T-helper 2 cell treated with Interferon-gamma antibody and Interleukin-4, amounts not matched to agents 5 μg/mL and 100 μg/mL, for 36 hours (primary cell): Measurements from ENCODE around the gene LINGO3.
"Not testable (repeated sequence)": the region's sequence is repeated elsewhere in the genome, so short reads cannot be mapped to it uniquely, and the experiment has no call there.

Experiments
- DNase-seq: peaks from one replicate; pipeline ENCODE4 v3.0.0; 2021; ENCODE audit warnings: low spot score
- H3K27ac Mint-ChIP-seq: one replicate; pipeline ENCODE4 v1.8.0; 2021; ENCODE audit warnings: mild to moderate bottlenecking, mixed read lengths
- H3K27me3 Mint-ChIP-seq: one replicate; pipeline ENCODE4 v1.8.0; 2021; ENCODE audit warnings: low read depth, mixed read lengths
- H3K36me3 Mint-ChIP-seq: one replicate; pipeline ENCODE4 v1.8.0; 2021; ENCODE audit warnings: low read depth, mixed read lengths
- H3K4me1 Mint-ChIP-seq: one replicate; pipeline ENCODE4 v1.8.0; 2021; ENCODE audit warnings: low read depth, mixed read lengths
- H3K4me3 Mint-ChIP-seq: one replicate; pipeline ENCODE4 v1.8.0; 2022; ENCODE audit warnings: mild to moderate bottlenecking, moderate library complexity, mixed read lengths
- H3K9me3 Mint-ChIP-seq: one replicate; pipeline ENCODE4 v1.8.0; 2021; ENCODE audit warnings: mixed read lengths

The LINGO3 gene

DNA sequence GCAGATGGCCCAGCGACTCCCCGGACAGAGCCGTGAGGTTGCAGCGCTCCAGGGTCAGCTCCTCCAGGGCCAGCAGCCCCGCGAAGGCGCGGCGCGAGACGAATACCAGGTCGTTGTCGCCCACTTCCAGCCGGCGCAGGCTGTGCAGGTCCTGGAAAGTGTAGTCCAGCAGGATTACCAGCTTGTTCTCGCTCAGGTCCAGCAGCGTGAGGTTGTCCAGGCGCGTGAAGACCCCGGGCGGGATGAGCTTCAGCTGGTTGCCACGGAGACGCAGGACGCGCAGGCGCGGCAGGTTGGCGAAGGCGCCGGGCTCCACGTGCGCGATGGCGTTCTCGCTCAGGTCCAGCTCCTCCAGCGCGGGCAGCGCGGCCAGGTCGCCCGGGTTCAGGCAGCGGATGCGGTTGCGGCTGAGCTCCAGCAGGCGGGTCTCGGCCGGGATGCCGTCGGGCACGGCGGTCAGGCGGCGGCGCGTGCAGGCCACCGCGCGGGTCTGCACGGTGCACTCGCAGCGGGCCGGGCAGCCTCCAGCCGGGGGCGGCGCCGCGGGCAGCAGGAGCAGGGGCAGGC, 16.7 kb downstream of the LINGO3 start:
- H3K27ac Mint-ChIP-seq = no peak overlapping the region

DNA sequence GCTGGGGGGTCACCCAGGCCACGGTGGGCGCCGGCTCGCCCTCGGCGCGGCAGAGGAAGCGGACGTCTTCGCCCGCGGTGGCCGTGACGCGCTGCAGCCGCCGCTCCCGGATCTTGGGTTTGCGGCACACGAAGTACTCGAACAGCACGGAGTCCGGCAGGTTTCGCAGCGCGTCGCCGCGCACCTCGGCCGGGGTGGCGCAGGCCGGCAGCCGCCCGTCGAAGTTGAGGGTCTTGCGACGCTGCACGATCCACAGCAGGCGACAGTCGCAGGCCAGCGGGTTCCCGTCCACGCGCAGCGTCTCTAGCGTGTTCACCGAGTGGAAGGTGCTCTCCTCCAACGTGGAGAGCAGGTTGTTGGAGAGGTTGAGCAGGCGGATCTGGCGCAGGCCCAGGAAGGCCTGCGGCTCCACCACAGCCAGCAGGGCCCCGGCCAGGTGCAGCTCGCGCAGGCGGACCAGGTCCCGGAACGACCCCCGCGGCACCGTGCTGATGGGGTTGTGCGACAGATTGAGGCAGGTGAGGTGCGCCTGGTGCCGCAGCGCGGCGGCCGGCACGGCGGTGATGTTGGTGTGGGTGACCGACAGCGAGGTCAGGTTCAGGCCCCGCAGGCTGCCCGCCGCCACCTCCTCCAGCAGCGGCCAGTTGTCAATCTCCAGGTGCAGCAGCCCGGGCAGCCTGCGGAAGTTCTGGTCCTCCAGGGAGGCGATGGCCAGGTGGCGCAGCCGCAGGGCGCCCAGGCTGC, 17.3 kb downstream of the LINGO3 start:
- peak overlapping the region; percentile 77 for H3K27ac Mint-ChIP-seq

More for the DNA sequence above, 16.7 kb downstream of the LINGO3 start:
- Mint-ChIP-seq H3K4me1 (peaks cover 17% of the 10 kb centered on the region), H3K9me3 (no peaks in the 10 kb centered on the region), H3K36me3 (peaks cover 26% of the 10 kb centered on the region), H3K27me3 (no peaks in the 10 kb centered on the region), H3K4me3 (peak overlapping the region; percentile 79)
- no peak for DNase-seq

DNA sequence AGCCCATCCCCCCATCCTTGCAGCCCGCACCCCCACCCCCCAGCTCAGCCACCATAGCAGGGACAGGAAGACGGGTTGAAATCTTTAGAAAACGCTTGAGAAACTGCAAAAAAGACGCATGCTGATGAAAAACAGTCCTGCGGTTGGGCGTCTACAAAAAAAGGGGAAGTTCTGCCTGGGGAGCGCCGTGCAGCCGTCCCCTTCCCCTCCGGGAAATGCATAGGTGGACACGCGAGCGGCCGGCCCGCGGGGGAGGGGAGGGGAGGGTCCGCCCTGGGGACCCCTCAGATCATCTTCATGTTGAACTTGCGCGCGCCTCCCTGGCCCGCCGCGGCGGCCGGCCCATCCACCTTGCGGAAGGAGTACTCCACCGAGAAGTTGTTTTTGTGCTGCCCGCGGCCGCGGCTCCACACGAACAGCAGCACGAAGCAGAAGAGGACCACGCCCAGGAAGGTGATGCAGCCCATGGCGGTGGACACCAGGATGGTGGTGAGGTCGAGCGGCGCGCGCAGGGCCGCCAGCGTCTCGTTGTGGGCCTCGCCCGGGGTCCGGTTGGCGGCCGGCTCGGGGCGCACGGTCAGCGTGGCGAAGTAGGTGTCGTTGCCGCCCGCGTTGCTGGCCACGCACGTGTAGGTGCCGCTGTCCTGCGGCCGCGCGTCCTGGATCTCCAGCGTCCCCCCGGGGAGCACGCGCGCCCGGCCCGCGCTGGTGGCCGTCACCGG, 18.1 kb downstream of the LINGO3 start:
- Mint-ChIP-seq H3K36me3 (peaks cover 24% of the 10 kb centered on the region), H3K4me3 (peak overlapping the region; percentile 89), H3K27ac (peak overlapping the region; percentile 98), H3K9me3 (no peaks in the 10 kb centered on the region), H3K27me3 (no peaks in the 10 kb centered on the region), H3K4me1 (peaks cover 17% of the 10 kb centered on the region)
- DNase-seq = peak; percentile 61

More for the DNA sequence above, 17.3 kb downstream of the LINGO3 start:
- no peak for DNase-seq
- H3K27me3 Mint-ChIP-seq = no peaks in the 10 kb centered on the region
- peaks cover 26% of the 10 kb centered on the region for H3K36me3 Mint-ChIP-seq
- H3K4me3 Mint-ChIP-seq = peak overlapping the region; percentile 79
- no peaks in the 10 kb centered on the region for H3K9me3 Mint-ChIP-seq
- peaks cover 17% of the 10 kb centered on the region for H3K4me1 Mint-ChIP-seq

DNA sequence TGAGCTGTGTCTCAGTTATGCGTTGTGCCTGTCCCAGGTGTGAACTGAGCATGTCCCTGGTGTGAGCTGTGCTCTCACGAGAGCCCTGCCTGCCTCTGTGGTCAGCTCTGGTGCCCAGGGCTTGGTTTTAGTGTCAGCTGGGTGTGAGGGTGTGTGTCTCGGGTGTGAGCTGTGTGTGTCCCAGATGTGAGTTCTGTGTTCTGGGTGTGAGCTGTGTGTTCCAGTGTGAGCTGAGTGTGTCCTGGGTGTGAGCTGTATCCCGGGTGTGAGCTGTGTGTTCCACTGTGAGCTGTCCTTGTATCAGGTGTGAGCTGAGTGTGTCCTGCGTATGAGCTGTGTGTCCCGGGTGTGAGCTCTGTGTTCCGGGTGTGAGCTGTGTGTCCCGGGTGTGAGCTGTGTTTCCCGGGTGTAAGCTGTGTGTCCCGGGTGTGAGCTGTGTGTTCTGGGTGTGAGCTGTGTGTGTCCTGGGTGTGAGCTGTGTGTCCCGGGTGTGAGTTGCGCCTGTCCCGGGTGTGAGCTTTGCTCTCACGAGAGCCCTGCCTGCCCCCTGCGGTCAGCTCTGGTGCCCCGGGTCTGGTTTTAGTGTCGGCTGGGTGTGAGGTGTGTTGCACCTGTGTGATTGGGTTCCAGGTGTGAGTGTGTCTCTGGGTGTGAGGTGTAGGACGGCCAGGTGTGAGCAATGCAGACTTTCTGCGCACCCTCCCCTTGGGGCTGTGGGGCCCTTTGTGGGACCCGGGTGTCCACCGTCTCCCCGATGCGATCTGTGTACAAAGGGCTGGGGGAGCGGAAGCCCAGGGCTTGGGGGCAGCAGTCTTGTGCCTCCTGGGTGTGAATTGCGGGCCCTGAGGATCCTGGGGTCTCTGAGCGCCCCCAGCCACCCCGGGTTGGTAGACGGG, 18.9 kb downstream of the LINGO3 start:
- no peak for DNase-seq
- H3K4me1 Mint-ChIP-seq = peaks cover 17% of the 10 kb centered on the region
- H3K9me3 Mint-ChIP-seq = no peaks in the 10 kb centered on the region
- no peaks in the 10 kb centered on the region for H3K27me3 Mint-ChIP-seq
- peaks cover 21% of the 10 kb centered on the region for H3K36me3 Mint-ChIP-seq
- H3K4me3 Mint-ChIP-seq = peak overlapping the region; percentile 89
- H3K27ac Mint-ChIP-seq = peak overlapping the region; percentile 98

DNA sequence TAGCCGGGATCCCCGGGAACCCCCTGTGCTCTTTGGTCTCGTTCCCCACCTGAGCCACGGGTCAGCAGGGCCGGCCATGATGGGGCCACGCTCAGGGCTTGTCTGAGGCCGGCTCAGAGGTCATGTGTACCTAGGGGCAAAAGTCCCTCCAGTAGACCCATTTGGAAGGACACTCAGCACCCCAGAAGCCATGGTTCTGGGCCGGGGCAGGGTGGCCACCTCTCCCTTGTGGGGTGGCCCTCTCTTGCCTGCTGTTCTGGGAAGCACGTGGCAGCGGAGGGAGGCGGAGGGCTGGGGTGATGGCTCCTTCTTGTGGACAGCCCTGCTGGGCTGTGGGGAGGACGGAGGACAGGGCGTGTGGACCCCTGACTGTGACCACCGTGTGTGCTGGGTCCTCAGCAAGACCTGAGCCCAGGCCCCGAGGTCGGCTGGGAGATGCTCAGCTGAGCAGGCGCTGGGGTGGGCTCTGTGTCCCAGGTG, 19.6 kb downstream of the LINGO3 start:
- peak overlapping the region; percentile 89 for H3K4me3 Mint-ChIP-seq
- no peaks in the 10 kb centered on the region for H3K9me3 Mint-ChIP-seq
- H3K36me3 Mint-ChIP-seq = peaks cover 17% of the 10 kb centered on the region
- H3K4me1 Mint-ChIP-seq = peaks cover 15% of the 10 kb centered on the region
- no peak for DNase-seq
- peak overlapping the region; percentile 98 for H3K27ac Mint-ChIP-seq
- H3K27me3 Mint-ChIP-seq = no peaks in the 10 kb centered on the region

DNA sequence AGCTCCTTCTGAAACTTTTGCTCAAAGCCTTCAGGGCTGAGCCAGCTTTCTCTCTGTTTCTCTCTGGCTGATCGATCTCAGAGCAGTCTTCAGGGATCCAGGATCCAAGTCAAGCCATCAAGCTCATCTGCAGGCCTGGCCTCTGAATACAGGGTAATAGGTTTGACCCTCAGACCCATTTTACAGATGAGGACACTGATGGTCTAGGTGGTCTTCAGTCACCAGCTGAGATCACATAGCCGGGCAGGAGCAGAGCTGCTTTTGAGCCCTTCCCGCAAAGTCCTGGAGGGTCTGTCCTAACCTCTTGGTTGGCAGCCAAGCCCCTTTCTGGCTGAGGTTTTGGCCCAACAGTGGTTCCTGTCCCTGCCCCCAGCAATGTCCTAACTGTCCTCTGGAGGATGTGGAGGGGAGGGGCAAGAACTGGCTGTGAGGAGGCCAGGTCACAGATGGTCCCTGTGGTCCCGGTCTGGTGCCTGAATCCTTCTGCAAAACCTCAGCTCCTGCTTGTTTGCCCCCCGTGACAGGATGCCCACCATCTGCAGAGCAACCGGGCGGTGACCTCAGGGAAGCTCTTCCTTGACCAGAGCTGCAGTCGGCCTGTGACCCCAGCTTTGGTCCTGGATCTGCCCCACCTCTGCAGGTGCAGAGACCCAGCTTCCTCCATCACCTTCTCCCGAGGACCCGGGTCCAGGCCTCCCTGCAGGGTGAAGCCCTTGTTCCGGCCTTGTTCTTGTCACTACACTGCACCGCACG, 20.2 kb downstream of the LINGO3 start:
- DNase-seq = no peak
- no peaks in the 10 kb centered on the region for H3K9me3 Mint-ChIP-seq
- H3K4me3 Mint-ChIP-seq = no peak overlapping the region
- H3K27ac Mint-ChIP-seq = peak overlapping the region; percentile 98
- peaks cover 14% of the 10 kb centered on the region for H3K36me3 Mint-ChIP-seq
- peaks cover 18% of the 10 kb centered on the region for H3K4me1 Mint-ChIP-seq
- H3K27me3 Mint-ChIP-seq = peaks cover 4% of the 10 kb centered on the region

DNA sequence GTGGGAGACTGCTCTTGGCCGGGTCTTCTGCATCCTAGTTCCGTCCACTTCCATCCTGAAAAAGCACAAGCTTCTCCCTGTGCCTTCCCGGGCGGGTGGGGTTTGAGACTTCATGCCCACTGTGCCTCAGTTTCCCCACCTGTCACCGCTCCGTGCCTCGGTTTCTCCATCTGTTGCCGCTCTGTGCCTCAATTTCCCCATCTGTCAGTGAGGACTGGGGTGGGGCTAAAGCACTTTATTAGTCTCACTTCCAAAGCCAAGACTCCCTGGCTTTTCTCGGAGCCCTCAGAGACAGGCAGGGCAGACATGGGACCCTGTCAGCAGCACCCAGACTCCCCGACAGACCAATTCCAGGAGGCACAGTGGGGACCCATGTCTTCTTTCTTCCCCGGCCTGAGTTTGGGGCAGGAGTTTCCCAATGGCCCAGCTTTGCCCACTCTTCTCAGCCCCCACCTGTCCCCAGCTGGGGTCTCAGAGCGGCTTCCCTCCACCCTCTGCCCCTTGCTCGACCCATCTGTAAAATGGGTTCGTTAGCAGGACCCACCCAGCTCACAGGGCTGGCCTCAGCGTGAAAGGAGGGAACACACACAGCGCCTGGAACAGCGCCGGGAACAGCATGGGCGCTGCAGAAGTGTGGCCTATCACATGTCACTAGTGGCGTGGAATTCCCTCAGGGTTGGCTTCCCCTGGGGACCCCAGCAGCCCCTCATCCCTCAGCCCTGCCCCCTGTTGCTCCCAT, 21.4 kb downstream of the LINGO3 start:
- no peak for DNase-seq
- Mint-ChIP-seq H3K27me3 (peaks cover 7% of the 10 kb centered on the region), H3K9me3 (no peaks in the 10 kb centered on the region), H3K4me3 (no peak overlapping the region), H3K4me1 (peaks cover 25% of the 10 kb centered on the region), H3K27ac (peak overlapping the region; percentile 7), H3K36me3 (peaks cover 9% of the 10 kb centered on the region)

DNA sequence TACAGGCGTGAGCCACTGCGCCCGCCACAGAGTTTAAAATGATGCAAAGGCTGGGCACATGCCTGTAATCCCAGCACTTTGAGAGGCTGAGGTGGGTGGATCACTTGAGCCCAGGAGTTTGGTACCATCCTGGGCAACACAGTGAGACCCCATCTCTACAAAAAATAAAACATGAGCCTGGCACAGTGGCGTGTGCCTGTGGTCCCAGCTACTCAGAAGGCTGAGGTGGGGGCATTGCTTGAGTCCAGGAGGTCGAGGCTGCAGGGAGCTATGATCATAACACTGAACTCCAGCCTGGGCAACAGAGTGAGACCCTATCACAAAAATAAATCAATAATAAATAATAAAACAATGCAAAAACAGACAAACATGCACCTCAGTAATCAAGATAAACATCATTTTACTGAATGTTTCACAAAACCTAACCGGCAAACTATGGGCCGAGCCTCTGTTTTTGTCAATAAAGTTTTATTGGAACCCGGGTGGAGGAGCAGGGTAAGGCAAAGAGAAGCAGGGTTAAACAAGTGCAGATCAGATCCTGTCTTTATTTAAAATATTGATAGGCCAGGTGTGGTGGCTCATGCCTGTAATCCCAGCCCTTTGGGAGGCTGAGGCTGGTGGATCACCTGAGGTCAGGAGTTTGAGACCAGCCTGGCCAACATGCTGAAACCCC, 24.0 kb downstream of the LINGO3 start:
- Mint-ChIP-seq H3K36me3 (no peaks in the 10 kb centered on the region), H3K27ac (no peak overlapping the region), H3K4me3 (no peak overlapping the region), H3K9me3 (no peaks in the 10 kb centered on the region), H3K4me1 (peaks cover 17% of the 10 kb centered on the region), H3K27me3 (peaks cover 7% of the 10 kb centered on the region)
- DNase-seq = no peak

DNA sequence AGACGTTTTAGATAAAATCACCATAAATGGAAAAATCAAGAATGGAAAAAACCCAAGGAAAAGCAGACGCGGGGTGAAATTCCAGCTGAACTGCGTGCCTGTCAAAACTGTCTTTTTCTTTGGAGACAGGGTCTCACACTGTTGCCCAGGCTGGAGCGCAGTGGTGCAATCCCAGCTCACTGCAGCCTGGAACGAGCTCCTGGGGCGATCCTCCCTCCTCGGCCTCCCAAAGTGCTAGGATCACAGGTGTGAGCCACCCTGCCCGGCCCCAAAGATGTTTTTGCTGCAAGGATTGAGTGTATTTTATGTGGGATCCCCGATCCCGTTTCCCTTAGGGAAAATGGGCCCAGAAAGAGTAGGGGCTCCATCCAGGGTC, 25.1 kb downstream of the LINGO3 start:
- Mint-ChIP-seq H3K9me3 (no peaks in the 10 kb centered on the region), H3K4me1 (peaks cover 9% of the 10 kb centered on the region), H3K36me3 (no peaks in the 10 kb centered on the region), H3K4me3 (peak overlapping the region; percentile 27), H3K27me3 (peaks cover 7% of the 10 kb centered on the region), H3K27ac (no peak overlapping the region)
- no peak for DNase-seq

DNA sequence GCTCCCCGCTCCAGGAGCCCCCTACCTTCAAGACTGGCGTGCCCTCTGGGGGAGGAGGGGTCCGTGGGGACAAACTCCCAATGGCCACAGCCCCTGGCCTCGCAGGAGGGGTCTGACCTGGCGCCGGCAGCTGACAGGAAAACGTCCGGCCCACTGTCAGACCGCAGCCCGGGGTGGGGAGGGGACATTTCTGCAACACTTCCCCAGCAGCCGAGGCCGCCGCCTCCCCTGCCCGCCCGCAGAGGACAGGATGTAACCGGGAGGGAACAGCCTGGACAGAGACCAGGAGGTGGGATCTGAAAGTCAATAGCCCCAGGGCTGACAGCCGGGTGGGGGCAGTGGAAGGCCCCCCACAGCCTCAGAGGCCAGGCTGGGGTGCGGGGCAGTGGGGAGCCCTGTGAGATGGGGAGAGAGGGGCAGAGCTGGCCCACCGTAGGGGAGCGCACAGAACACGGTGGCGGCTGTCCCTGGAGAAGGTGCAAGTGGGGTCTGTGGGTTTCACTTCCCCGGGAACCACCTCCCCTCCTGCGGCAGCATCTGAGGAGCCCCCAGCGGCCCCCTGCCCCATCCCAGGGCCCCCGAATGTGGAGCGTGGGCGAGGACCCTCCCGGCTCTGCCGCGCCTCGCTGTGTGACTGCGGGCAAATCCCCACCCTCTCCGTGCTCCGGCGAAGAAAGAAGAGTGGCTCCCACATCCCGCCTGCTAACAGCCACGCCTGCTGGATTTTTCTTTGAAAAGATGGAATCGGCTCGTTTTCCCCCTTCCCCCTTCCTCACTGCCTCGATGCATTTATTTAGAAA, 25.7 kb downstream of the LINGO3 start, which contains the start of gene PEAK3:
PEAK3 (minus strand) TSS at position 114 of the 800 bp plus-strand sequence. CDS start 1,244 bp downstream, outside the sequence.
- Mint-ChIP-seq H3K27me3 (peaks cover 7% of the 10 kb centered on the region), H3K36me3 (no peaks in the 10 kb centered on the region), H3K27ac (peak within 1 kb of the TSS; percentile 49), H3K4me3 (peak within 1 kb of the TSS; percentile 73), H3K4me1 (peaks cover 9% of the 10 kb centered on the region), H3K9me3 (no peaks in the 10 kb centered on the region)
- peak; percentile 38 for DNase-seq

DNA sequence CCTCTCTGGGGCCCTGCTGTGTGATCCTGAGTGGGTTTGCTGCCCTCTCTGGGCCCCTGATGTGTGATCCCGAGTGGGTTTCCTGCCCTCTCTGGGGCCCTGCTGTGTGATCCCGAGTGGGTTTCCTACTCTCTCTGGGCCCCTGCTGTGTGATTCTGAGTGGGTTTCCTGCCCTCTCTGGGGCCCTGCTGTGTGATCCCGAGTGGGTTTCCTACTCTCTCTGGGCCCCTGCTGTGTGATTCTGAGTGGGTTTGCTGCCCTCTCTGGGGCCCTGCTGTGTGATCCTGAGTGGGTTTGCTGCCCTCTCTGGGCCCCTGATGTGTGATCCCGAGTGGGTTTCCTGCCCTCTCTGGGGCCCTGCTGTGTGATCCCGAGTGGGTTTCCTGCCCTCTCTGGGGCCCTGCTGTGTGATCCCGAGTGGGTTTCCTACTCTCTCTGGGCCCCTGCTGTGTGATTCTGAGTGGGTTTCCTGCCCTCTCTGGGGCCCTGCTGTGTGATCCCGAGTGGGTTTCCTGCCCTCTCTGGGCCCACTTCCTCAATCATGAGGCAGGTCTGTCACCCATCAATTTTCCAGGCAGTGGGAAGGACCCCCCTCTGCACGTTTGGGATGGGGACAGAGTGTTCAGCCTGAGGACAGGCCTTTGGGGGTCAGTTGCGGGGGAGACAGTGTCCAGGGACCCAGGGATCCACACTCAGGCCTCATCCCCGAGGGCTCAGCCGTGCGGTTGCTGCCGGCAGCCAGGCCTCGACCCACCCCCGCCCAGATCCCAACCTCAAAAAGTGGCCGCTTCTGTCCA, 26.5 kb downstream of the LINGO3 start:
- not testable (repeated sequence) for DNase-seq, H3K9me3 Mint-ChIP-seq, H3K27me3 Mint-ChIP-seq, H3K27ac Mint-ChIP-seq, H3K4me1 Mint-ChIP-seq, H3K36me3 Mint-ChIP-seq
- H3K4me3 Mint-ChIP-seq = peak overlapping the region; percentile 73
